ENCODE data around the gene VPS11. TPM values are rescaled to one million over a fixed set of nuclear protein-coding genes. Genes with fewer than 3 reads are reported as not detected.
A peak's percentile ranks its signal among the peaks of the same experiment; 100 is the strongest.
"Not testable (repeated sequence)": the region's sequence is repeated elsewhere in the genome, so short reads cannot be mapped to it uniquely, and the experiment has no call there.

The VPS11 gene
- total RNA-seq, 4 donors from 2014 or later = 25.8 to 54.9 (median 37.1) TPM

DNA sequence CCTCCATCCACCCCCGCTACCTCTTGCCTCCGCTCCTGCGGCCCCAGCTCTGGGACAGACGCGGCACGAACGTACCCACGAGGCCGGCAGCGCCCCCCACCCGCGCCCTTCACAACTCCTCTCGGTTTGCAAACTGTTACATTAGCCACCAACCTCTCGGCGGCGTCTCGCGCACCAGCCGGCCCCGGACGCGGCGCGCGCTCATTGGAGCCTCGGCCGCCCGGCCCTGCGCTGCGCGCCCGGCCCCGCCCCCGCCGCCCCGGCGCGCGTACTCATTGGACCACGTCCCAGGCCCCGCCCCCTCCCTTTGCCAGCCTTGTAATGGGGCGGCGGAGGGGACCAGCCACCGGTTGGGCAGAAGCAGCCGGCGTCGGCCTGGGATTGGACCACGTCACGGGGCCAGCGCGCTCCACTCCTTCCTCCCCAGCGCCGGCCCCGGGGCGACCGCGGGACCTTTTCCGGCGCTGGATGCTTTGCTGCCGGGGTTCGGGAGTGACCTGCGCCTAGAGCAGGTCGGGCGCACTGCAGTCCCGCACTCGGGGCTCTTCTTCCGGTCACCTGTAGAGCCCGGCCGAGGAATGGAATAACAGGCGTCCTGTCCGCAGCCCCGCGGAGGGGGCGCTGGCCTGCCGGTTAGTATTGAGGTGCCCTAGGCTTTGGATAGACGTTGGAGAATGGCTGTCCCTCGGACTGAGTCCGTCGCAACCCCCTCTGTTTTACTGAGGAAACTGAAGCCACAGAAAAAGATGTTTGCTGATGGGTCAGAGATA is 10.4 kb upstream of the VPS11 start, which contains the start of gene HYOU1:
HYOU1 (minus strand) TSS at position 206 of the 770 bp plus-strand sequence. CDS start 1,045 bp downstream, outside the sequence.
- Histone ChIP-seq H3K4me1 (peaks cover 0 to 27% (median 15%) of the 10 kb centered on the region in 4 donors), H3K27me3 (no peaks in the 10 kb centered on the region), H3K9me3 (no peaks in the 10 kb centered on the region), H3K4me3 (peak within 1 kb of the TSS; percentile 91 to 99 (median 96)), H3K36me3 (peaks cover 0 to 32% (median 25%) of the 10 kb centered on the region in 3 donors), H3K27ac (peak within 1 kb of the TSS; percentile 83 to 96 (median 91))
- peak; percentile 69 to 75 for TF ChIP-seq POLR2A (IDR thresholded peaks at IDR 0.05)
- TF ChIP-seq EP300 (IDR thresholded peaks at IDR 0.05) = peak; percentile 75 to 79
- TF ChIP-seq, protein P1, sequence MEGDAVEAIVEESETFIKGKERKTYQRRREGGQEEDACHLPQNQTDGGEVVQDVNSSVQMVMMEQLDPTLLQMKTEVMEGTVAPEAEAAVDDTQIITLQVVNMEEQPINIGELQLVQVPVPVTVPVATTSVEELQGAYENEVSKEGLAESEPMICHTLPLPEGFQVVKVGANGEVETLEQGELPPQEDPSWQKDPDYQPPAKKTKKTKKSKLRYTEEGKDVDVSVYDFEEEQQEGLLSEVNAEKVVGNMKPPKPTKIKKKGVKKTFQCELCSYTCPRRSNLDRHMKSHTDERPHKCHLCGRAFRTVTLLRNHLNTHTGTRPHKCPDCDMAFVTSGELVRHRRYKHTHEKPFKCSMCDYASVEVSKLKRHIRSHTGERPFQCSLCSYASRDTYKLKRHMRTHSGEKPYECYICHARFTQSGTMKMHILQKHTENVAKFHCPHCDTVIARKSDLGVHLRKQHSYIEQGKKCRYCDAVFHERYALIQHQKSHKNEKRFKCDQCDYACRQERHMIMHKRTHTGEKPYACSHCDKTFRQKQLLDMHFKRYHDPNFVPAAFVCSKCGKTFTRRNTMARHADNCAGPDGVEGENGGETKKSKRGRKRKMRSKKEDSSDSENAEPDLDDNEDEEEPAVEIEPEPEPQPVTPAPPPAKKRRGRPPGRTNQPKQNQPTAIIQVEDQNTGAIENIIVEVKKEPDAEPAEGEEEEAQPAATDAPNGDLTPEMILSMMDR (IDR thresholded peaks at IDR 0.05) = peak in 3 of 5 experiments; percentile 9 to 50 (median 14)
- WGBS, 2 donors = 0 to 1% methylated on average over 28 to 31 of the region's 79 CpGs
- peak; percentile 99 for DNase-seq (ENCODE audit: low spot score in 2 of 2)

DNA sequence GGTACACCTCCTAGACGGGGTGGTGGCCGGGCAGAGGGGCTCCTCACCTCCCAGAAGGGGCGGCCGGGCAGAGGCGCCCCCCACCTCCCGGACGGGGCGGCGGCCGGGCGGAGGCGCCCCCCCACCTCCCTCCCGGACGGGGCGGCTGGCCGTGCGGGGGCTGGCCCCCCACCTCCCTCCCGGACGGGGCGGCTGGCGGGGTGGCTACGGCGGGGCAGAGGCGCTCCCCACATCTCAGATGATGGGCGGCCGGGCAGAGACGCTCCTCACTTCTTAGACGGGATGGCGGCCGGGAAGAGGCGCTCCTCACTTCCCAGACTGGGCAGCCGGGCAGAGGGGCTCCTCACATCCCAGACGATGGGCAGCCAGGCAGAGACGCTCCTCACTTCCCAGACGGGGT is 8.5 kb upstream of the VPS11 start:
- Histone ChIP-seq H3K36me3 (peaks cover 0 to 12% (median 9%) of the 10 kb centered on the region in 3 donors), H3K4me1 (peaks cover 0 to 39% (median 15%) of the 10 kb centered on the region in 4 donors)
- not testable (repeated sequence) for H3K9me3 ChIP-seq; DNase-seq (ENCODE audit: low spot score in 2 of 2); H3K4me3 ChIP-seq; H3K27me3 ChIP-seq; H3K27ac ChIP-seq
- WGBS, 2 donors = 81 to 90% methylated on average over 13 to 17 of the region's 35 CpGs

DNA sequence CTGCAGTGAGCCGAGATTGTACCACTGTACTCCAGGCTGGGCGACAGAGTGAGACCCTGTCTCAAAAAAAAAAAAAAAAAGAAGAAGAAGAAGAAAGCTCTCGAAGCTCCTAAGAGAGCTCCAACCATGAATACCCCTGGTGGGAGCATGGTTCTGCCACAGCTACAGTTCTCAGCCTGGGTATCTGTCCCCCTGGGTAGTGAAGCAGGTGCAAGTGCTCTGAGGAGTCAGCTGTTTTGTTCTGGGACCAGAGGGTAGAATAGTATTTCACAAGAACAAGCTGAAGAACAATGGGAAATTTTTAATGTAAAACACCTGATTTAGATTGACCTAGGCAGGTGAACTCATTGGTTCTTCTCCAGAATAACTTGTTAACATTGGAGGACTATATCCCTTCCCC is 6.4 kb upstream of the VPS11 start:
- no peak for DNase-seq (ENCODE audit: low spot score in 2 of 2)
- Histone ChIP-seq H3K27me3 (no peaks in the 10 kb centered on the region), H3K36me3 (no peaks in the 10 kb centered on the region), H3K9me3 (no peaks in the 10 kb centered on the region), H3K4me3 (no peak overlapping the region), H3K27ac (no peak overlapping the region), H3K4me1 (peaks cover 0 to 36% (median 11%) of the 10 kb centered on the region in 4 donors)
- WGBS, 2 donors = 94 to 99% methylated on average over 3 of the region's 3 CpGs
- TF ChIP-seq, protein P1 (IDR thresholded peaks at IDR 0.05) = no peak
- no peak for TF ChIP-seq EP300 (IDR thresholded peaks at IDR 0.05)
- TF ChIP-seq POLR2A (IDR thresholded peaks at IDR 0.05) = no peak

DNA sequence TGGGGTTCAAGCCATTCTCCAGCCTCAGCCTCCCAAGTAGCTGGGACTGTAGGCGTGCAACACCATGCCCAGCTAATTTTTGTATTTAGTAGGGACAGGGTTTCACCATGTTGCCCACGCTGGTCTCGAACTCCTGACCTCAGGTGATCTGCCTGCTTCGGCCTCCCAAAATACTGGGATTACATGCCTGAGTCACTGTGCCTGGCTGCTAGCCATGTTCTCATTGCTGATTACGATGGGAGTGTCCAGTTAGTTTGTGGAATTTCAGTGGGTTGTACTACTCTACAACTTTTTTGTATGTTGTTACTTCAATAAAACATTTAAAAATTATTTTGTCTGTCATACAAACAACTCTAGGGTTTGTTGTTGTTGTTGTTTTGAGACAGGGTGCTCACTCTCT is 4.8 kb upstream of the VPS11 start:
- no peak for DNase-seq (ENCODE audit: low spot score in 2 of 2)
- WGBS, 2 donors = 57 to 59% methylated on average over 5 of the region's 5 CpGs
- H3K9me3 ChIP-seq = no peaks in the 10 kb centered on the region

DNA sequence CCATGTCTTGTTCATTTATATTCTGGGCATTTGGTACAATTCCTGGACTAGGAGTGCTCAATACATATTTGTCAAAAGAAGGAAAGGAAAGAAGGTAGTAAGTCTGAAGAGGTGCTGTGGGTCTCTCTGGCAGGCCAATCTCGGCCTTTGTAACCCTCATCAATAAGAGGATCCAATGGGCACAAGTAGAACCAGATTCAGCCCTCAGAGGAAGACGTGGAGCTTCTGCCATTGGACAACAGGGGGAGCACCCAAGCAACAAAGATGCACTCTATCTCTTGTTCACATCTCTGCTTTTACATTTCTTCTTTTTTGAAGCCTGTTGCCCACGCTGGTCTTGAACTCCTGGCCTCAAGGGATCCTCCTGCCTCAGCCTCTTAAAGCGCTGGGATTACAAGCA is 2.2 kb upstream of the VPS11 start:
- TF ChIP-seq POLR2A (IDR thresholded peaks at IDR 0.05) (no peak), EP300 (IDR thresholded peaks at IDR 0.05) (no peak)
- TF ChIP-seq, protein P1 (IDR thresholded peaks at IDR 0.05) = peak in 2 of 5 experiments; percentile 13 to 15
- Histone ChIP-seq H3K27ac (no peak overlapping the region), H3K36me3 (peaks cover 0 to 12% (median 0%) of the 10 kb centered on the region in 3 donors), H3K9me3 (no peaks in the 10 kb centered on the region), H3K4me1 (peaks cover 0 to 57% (median 12%) of the 10 kb centered on the region in 4 donors), H3K4me3 (no peak overlapping the region), H3K27me3 (no peaks in the 10 kb centered on the region)
- WGBS, 2 donors = 39 to 44% methylated on average over 4 of the region's 4 CpGs
- no peak for DNase-seq (ENCODE audit: low spot score in 2 of 2)

More for the DNA sequence above, 4.8 kb upstream of the VPS11 start:
- Histone ChIP-seq H3K36me3 (no peaks in the 10 kb centered on the region), H3K4me1 (peaks cover 0 to 40% (median 10%) of the 10 kb centered on the region in 4 donors), H3K27ac (peak overlapping the region in 2 of 4 donors; percentile 38 to 40), H3K4me3 (no peak overlapping the region), H3K27me3 (no peaks in the 10 kb centered on the region)
- TF ChIP-seq, protein P1 (IDR thresholded peaks at IDR 0.05) = no peak
- TF ChIP-seq POLR2A (IDR thresholded peaks at IDR 0.05) (no peak), EP300 (IDR thresholded peaks at IDR 0.05) (no peak)
